ENCODE data around the gene GARNL3.

- TF ChIP-seq TAF1 (IDR thresholded peaks at IDR 0.05; ENCODE audit: low read depth, low read length) (no peak), POLR2A (IDR thresholded peaks at IDR 0.05; ENCODE audit: low read depth, low read length) (no peak), POLR2AphosphoS5 (IDR thresholded peaks at IDR 0.05; ENCODE audit: low read depth, low read length) (no peak)
These were observed 14.7 kb upstream of the GARNL3 start for GRCh38 chr9:127249877-127250276.

Data from GM12891 (cell line).